HPDE6-E6E7 (cell line): ENCODE measurements around the gene GAL3ST3.

Experiments used
- DNase-seq: peaks from one replicate; pipeline ENCODE4 v3.0.0; 2011; ENCODE audit warnings: missing footprints; ENCODE audit errors: extremely low spot score

Gene GAL3ST3

GRCh38 chr11:66069715-66070603, 21.0 kb upstream of the GAL3ST3 start, which contains the start of gene PACS1:
Gene PACS1 (plus strand): TSS chr11:66070272. CDS start chr11:66070487, 215 bp downstream.
- peak; percentile 65 for DNase-seq

- DNase-seq, result no peak
Measured at GRCh38 chr11:66068923-66069714, 20.2 kb upstream of the GAL3ST3 start.

GRCh38 chr11:66068154-66068821, 19.3 kb upstream of the GAL3ST3 start:
- peak; percentile 56 for DNase-seq

- no peak for DNase-seq
Measured at GRCh38 chr11:66067640-66068039, 18.7 kb upstream of the GAL3ST3 start.

- no peak for DNase-seq
Measured at GRCh38 chr11:66066751-66067150, 17.8 kb upstream of the GAL3ST3 start.

GRCh38 chr11:66064571-66064970, 15.6 kb upstream of the GAL3ST3 start:
- DNase-seq, result no peak

- no peak for DNase-seq
Measured at GRCh38 chr11:66063900-66064299, 14.9 kb upstream of the GAL3ST3 start.

- DNase-seq, result no peak
Measured at GRCh38 chr11:66062408-66062807, 13.4 kb upstream of the GAL3ST3 start.

- DNase-seq, result no peak
Measured at GRCh38 chr11:66061268-66061667, 12.3 kb upstream of the GAL3ST3 start.

- no peak for DNase-seq
Measured at GRCh38 chr11:66059966-66060680, 11.2 kb upstream of the GAL3ST3 start.

- no peak for DNase-seq
Measured at GRCh38 chr11:66056501-66056900, 7.5 kb upstream of the GAL3ST3 start.

GRCh38 chr11:66055021-66055420, 6.1 kb upstream of the GAL3ST3 start:
- no peak for DNase-seq

GRCh38 chr11:66052664-66052982, 3.7 kb upstream of the GAL3ST3 start:
- no peak for DNase-seq

GRCh38 chr11:66051766-66052663, 3.1 kb upstream of the GAL3ST3 start, which contains the start of gene SF3B2:
Gene SF3B2 (plus strand): TSS chr11:66052364. CDS start chr11:66052385, 21 bp downstream.
- peak; percentile 99 for DNase-seq

GRCh38 chr11:66051371-66051765, 2.4 kb upstream of the GAL3ST3 start:
- DNase-seq, result no peak

GRCh38 chr11:66050581-66051231, 1.7 kb upstream of the GAL3ST3 start:
- no peak for DNase-seq

GRCh38 chr11:66047541-66048365, 1.2 kb downstream of the GAL3ST3 start:
- DNase-seq, result no peak

GRCh38 chr11:66046901-66047300, 2.1 kb downstream of the GAL3ST3 start:
- DNase-seq, result no peak

GRCh38 chr11:66045177-66045639, 3.8 kb downstream of the GAL3ST3 start:
- DNase-seq, result peak; percentile 71
